GM10847 (cell line): ENCODE measurements around the gene RPS16.

ENCODE experiments used
- POLR2A ChIP-seq: IDR thresholded peaks from 2 replicates; pipeline ENCODE4 v1.6.1; 2011; ENCODE audit not compliant: insufficient read length; ENCODE audit errors: extremely low read depth

RPS16 gene

DNA sequence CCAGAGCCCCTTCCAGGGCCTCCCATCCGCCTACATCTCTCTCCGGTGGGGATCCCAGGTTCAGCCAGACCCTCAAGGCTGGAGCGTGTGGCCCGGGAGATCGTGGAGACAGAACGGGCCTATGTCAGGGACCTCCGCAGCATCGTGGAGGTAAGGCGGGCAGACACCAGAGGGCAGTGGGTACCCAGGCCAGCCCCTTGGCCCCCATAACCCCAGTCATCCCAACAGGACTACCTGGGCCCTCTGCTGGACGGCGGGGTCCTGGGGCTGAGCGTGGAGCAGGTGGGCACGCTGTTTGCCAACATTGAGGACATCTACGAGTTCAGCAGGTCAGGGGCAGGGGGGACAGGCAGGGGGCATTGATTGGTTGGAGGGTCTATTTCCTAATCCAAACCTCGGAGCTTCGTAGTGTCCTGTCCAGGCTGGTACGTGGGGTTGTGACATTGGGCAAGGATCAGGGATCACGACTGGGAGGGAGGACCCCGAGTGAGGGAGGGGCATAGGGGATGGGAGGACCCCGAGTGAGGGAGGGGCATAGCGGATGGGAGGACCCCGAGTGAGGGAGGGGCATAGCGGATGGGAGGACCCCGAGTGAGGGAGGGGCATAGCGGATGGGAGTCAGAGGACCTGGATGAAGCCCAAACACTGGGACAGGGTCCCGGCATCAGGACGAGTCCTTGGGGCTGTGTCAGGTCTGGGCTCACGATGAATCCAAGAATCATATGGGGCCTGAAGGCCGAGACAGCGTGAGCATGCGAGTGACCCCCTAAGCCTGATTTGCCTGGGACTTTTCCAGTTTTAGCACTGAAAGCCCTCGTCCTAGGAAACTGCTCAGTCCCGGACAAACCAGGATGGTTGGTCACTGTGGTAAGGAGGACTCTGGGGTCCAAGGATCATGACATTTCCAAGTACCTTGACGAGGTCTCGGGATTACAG is 20.4 kb downstream of the RPS16 start:
- no peak for TF ChIP-seq POLR2A

DNA sequence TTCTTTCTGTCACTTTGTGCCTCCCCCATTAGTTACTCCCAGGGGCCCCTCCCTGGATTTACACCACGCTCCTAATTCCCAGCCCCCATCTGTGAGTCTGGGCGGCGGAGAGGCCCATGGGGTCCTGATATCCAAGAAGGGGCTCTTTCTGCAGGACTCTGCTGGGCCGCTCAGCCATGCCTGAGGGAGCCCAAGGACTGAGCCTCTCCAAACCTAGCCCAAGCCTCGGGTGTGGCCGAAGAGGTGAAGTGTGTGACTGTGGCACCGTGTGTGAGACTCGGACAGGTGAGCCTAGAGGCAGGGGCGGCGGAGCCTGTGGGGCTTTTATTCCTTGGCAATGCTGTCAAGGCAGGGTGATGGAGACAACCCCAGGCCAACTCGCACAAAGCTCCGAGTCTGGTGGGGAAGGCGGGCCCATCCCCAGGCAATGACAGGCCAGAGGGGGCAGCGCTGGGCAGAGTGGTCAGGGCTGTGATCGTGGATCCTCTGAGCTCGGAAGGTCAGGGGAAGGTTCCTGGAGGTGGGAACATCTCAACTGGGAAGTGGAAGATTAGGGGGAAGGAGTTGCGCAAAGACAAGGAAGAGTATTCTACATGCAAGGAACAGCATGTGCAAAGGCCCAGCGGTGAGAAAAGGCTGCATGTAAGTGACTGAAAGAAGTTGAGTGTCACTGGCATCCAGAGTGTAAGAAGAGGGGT is 21.7 kb downstream of the RPS16 start:
- TF ChIP-seq POLR2A = no peak

DNA sequence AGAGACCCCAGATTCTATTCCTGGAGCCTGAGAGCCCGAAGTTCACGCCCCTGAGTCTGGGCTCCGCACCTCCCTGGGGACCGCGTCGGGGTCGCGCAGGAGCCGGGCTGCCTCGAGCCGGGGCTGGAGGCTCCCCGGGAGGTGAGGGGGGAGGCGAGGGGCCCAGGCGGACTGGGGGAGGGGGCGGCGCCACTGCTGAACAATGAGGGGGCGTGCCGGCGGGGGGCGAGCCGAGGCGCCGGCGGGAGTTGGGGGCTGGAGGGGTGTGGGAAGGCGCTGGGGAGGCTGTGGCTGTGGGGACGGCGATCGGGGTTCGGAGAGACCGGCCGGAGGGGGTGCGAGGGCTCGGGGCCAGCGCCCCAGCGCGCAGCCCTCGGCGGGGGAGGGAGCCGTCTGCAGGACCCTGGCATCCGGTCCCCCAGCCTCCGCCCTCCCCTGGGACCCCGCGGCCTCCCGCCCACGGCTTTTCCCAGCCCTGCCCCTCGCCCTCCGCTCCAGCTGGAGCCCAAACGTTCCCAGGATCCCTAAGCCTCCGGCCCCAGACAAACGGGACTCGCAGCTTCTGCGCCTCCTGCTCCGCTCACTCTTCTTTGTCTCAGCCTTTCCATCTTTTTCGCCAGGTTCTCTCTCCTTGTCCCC is 22.4 kb downstream of the RPS16 start:
- no peak for TF ChIP-seq POLR2A

DNA sequence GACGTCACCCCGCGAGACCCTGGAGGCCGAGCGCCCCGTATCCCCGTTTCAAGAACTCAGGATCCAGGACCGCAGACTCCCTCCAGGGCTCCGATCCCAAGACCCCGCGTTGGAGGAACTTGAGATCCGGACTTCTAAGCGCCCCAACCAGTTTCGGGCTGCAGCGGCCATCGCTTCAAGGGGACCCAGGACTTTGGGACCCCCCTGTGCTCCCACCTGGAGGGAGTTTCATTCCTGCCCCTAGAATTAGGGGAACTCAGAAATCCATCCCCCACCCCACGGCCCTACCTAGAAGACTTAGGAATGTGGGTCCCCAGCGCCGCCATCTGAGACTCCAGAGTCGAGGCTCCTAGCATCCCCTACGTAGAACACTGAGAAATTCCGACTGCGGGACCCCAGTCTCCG is 22.9 kb downstream of the RPS16 start:
- TF ChIP-seq POLR2A = no peak

DNA sequence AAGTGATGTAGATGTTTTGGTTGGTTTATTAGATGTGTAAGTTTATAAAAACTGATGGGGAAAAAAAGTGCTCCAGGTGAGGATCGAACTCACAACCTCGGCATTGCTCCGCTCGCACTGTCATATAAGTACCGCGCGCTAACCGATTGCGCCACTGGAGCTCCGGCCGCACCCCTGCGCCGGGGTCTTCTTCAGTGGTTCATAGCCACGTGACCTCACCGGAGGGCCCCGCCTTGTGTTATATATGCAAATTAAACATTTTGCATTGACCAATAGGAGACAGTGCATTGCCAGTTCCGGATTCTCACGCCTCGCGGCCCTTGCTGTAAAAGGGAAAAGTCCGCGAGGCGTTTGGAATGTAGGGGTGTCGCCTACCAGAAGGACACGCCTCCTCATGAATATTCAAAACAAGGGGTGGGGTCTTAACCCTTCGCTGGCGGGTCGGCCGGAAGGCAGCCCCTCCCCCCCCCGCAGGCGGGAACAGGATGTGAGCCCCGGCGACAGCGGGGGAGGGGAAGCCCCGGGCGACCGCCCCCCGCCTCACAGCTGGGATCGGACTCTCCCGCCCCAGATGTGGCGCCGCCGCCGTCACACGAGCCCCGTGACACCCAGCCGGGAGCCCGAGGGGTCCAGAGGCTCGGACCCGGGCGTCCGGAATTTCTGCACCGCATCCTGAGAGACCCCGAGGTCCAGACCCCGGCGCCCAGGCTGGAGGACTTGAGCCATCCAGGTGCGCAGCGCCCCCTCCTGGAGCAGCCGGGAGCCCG is 23.5 kb downstream of the RPS16 start, which contains the start of gene PLEKHG2:
TSS of gene PLEKHG2 (plus strand) at position 570 of the 767 bp plus-strand sequence. CDS start 1,418 bp downstream, outside the sequence.
- peak; percentile 91 for TF ChIP-seq POLR2A

DNA sequence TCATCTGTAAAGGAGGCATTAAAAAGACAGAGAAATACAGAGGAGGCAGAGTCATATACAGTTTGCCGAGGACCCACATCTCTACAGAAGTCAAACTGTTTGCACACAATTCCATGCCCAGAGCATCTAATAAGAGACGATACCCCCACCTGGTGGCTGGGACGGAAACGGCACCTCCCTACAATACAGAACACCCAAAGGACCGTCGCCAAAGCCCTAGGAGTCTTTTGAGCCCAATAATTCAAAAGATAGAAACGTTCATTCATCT is 24.0 kb downstream of the RPS16 start:
- TF ChIP-seq POLR2A = no peak

DNA sequence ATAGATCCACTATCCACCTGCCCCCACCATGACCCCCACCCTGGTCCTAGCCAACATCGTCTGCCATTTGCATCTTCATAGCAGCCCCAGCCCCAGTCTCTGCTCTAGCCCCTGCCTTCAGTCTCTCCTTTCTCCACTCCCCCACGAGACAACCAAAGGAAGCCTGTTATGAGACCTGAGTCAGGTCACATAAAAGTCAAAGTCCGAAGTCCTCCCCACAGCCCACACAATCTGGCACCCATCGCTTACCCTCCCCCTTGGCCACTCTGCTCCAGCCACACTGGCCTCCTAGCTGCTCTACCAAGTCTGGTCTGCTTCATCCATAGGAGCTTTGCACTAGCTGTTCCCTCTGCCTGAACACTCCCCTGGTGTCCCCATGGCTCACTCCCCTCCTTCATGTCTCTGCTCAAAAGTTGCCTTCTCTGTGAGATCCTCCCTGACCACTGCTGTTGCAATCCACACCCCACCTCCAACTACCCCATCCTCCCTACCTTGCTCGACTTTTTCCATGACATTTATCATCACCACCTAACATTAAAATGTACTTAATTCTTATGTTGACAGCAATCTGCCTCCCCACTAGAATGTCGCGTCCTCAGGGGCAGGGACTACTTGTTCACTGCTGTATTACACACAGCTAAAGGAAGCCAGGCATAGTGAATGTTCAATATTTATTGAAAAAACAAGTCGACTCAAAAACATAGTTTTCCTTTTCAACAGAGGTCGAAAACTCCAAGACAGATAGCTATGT is 24.5 kb downstream of the RPS16 start:
- TF ChIP-seq POLR2A = peak; percentile 12

DNA sequence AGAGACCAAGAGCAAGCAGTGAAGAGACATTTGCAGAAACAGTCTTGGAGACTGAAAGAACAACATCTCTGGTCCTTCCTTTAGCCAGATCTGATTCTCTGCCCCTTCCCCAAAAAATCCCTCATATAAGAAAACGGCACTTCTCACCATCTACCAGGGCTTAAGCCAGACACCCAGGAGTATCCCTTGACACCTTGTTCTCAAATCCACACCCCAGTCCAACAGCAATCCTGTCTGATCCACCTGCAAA is 25.0 kb downstream of the RPS16 start:
- TF ChIP-seq POLR2A = no peak

DNA sequence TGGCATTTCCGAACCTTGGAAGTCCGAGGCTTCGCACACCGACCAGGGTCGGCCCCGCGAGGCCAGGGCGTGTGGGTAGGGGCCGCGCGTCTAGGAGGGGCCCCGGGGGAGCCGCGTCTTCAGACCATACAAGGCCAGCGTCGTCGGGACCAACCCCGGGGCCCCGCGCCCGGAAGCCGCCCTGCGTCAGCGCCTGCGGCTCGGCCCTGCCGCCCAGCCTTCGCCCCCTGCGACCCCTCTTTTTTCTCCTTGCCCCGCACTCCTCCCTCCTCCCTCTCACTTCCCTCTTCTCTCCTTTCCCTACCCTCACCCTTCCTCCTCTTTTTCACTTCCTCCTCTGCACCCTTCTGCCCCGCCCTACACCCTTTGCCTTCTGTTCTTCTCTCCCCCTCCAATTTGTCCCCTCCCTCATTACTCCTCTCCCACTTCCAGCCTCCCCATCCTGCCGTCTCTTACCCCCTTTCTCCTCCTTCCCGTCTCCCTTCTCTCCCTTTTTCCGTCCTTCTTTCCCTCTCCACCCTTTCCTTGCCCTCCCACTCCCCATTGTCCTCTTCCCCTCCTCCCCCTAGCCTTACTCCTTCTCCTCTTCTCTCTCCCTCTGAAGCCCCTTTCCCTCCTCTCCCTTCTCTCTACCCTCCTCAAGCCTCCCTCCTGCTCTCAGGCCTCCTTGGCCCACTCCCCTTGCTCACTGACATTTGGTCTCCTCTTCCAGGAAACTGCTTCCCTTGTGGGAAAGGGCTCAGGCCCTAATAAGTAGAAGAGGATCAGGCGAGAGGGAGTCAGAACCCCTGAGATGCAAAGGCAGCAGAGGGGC is 25.5 kb downstream of the RPS16 start:
- peak; percentile 37 for TF ChIP-seq POLR2A

DNA sequence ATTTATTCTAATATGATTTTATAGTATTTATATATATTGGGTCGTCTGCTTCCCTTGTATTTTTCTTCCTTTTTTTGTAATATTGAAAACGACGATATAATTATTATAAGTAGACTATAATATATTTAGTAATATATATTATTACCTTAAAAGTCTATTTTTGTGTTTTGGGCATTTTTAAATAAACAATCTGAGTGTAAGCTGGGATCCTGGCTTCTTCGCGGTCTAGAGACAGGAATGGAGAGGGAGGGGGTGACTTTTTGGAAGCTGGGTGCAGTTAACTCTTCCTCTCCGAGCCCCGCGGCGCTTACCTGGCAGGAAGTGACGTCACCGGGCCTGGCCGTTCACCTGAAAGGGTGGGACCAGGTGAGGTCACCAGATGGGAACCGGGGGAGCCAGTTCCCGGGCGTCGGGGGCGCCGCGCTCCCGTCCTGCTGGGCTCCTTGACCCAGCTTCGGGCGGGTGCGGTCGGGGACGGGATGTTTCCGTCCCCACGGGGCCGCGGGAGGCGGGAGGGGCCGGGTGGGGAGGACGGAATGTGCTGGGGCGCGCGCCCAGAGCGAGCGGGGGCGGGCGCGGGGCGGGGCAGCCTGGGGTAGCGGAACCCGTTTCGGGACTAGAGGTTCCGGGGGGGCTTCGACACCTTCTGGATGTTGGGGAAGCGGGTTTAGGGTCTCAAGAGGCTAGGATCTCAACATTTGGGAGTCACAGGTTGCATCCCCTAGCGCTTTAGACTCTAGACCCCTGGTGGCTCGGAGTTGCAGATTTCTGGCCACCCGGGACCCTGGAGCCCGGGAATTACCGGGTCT is 26.3 kb downstream of the RPS16 start:
- peak; percentile 80 for TF ChIP-seq POLR2A

DNA sequence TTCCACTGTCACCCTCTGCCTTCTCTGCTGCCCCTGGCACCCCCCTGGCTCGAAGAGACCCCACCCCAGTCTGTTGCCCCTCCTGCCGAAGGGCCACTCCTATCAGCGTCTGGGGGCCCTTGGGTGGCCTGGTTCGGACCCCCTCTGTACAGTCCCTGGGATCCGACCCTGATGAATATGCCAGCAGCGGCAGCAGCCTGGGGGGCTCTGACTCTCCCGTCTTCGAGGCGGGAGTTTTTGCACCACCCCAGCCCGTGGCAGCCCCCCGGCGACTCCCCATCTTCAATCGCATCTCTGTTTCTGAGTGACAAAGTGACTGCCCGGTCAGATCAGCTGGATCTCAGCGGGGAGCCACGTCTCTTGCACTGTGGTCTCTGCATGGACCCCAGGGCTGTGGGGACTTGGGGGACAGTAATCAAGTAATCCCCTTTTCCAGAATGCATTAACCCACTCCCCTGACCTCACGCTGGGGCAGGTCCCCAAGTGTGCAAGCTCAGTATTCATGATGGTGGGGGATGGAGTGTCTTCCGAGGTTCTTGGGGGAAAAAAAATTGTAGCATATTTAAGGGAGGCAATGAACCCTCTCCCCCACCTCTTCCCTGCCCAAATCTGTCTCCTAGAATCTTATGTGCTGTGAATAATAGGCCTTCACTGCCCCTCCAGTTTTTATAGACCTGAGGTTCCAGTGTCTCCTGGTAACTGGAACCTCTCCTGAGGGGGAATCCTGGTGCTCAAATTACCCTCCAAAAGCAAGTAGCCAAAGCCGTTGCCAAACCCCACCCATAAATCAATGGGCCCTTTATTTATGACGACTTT is 27.1 kb downstream of the RPS16 start:
- TF ChIP-seq POLR2A = no peak

DNA sequence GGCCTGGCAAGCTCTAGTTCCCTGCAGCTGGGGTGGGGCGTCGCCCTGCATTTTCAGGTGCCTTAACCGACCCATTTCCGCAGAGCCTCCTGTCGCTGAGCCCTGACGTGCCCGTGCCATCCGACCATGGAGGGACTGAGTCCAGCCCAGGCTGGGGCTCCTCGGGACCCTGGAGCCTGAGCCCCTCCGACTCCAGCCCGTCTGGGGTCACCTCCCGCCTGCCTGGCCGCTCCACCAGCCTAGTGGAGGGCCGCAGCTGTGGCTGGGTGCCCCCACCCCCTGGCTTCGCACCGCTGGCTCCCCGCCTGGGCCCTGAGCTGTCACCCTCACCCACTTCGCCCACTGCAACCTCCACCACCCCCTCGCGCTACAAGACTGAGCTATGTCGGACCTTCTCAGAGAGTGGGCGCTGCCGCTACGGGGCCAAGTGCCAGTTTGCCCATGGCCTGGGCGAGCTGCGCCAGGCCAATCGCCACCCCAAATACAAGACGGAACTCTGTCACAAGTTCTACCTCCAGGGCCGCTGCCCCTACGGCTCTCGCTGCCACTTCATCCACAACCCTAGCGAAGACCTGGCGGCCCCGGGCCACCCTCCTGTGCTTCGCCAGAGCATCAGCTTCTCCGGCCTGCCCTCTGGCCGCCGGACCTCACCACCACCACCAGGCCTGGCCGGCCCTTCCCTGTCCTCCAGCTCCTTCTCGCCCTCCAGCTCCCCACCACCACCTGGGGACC is 27.9 kb downstream of the RPS16 start:
- no peak for TF ChIP-seq POLR2A
